GM08714 (cell line): ENCODE results near the gene ATRN.

Experiments used
- H3K4me3 ChIP-seq: fragments of 200-500 bp; sonication (Bioruptor generic); 2 replicates; pipeline ENCODE4 v1.5.1; 2014; ENCODE audit warnings: mild to moderate bottlenecking, low read length, inconsistent platforms
- ZNF274 ChIP-seq: IDR thresholded peaks from 2 replicates; pipeline ENCODE4 v1.6.1; 2012; ENCODE audit warnings: mild to moderate bottlenecking, low read depth, low read length

The ATRN gene

DNA sequence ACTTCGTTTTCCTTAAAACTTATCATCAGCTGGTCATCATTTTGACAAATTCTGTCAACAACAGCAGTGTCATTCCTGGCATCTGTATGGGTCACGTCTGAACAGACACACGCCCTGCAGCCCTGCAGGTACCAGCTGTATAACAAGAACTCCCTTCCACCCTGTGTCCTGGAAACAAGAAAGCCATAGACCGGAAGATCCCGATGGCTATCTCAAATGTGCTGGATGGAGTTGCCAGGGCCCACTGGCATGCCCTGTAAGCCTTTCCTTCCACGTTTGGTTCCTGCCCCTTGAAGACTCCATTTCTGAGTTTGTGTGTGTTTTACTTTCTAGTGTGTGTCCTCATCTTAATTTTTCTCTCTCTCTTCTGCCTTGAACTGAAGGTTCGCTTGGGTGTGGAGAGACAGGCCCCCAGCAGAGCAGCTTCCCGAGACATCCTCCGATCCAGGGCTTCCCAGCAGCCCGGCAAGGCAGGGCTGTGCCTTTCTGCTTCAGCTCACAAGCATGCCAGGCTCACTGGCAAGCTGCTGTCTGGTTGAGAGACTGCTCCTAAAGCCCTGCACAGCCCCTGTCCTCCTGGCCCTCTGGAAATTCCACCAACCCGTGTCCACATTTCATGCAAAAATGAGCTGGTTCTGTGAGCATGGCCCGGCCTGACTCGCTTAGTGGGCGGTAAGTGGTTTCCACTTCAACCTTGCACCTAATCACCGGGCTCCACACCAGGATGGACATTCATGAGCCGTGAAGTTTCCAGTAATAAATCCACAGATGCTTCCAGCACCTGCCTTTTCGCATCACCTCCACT is 183.7 kb downstream of the ATRN start:
- TF ChIP-seq ZNF274: no peak
- H3K4me3 ChIP-seq: no peak overlapping the region

DNA sequence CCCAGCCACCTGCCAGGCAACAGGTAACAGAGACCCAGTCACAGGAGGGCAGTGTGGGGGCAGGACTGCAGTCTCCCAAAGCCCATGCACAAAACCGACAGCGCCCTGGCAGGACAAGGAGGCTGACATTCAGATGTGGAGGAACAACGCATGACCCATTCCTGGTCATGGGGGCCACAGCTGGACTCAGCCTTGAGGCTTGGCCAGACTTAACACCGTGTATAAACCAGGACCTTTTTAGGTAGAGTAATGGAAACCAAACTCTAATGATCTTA is 184.2 kb downstream of the ATRN start:
- TF ChIP-seq ZNF274: no peak
- no peak overlapping the region for H3K4me3 ChIP-seq

DNA sequence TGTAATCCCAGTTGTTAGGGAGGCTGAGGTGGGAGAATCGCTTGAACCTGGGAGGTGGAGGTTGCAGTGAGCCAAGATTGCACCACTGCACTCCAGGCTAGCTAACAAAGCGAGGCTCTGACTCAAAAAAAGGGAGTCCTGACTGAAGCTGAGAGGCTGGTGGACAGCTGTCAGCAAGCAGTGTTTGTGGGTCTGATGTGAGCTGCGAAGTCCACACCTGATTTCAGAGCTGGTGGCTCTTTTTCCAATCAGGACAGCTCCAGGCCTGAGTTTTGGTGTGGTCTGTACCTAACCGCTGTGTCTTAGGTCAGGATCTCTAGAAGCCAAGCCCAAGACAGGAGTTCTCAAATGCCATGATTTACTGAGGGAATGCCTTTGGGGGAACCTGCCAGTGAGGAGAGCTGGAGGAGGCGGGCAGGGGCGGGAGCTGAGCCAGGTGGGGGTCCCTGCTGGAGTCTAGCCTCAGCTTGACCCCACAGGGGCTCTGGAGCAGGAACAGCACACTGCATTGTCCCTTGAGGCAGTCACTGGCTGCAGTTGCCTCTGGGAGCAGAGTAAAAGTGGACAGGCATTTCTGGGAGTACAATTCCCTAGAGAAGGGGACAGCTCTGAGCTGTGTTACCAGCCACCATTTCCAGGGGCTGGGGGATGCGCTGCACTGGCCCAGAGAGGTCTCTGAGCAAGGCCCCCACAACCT is 187.3 kb downstream of the ATRN start:
- H3K4me3 ChIP-seq: no peak overlapping the region

DNA sequence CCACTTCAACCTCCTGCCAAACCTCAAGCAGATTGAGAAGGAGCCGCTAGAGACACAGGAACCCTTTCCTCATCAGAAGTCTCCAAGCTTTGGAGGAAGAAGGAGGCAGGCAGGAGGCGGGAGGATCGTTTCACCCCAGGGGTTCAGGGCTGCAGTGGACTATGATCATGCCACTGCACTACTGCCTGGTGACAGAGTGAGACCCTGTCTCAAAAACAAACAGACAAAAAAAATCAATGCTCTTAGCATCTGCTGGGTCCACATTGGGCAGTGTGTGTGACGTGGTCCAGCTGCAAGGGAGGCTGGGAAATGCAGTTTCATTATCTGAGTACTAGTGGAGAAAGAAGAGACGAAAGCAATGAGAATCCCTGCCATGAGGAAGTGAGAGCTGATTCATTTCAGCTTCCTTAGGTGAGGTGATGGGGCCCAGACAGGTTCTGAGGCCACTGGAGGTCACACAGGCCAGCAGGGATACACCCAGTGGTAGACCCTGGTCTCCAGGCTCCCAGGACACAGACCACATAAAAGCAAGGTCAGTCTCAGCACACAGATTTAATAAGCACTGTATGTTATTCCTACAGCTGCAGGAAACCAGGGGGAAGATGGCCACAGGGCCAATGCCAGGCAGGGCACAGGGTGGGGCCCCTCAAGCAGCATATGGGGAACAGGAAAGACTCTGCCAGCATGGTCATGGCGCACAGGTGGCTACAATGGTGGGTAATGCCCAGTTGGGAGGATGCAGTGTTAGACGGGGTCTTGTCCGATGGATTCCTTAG is 188.1 kb downstream of the ATRN start:
- no peak overlapping the region for H3K4me3 ChIP-seq
- TF ChIP-seq ZNF274: no peak

More for the DNA sequence above, 187.3 kb downstream of the ATRN start:
- TF ChIP-seq ZNF274: no peak

DNA sequence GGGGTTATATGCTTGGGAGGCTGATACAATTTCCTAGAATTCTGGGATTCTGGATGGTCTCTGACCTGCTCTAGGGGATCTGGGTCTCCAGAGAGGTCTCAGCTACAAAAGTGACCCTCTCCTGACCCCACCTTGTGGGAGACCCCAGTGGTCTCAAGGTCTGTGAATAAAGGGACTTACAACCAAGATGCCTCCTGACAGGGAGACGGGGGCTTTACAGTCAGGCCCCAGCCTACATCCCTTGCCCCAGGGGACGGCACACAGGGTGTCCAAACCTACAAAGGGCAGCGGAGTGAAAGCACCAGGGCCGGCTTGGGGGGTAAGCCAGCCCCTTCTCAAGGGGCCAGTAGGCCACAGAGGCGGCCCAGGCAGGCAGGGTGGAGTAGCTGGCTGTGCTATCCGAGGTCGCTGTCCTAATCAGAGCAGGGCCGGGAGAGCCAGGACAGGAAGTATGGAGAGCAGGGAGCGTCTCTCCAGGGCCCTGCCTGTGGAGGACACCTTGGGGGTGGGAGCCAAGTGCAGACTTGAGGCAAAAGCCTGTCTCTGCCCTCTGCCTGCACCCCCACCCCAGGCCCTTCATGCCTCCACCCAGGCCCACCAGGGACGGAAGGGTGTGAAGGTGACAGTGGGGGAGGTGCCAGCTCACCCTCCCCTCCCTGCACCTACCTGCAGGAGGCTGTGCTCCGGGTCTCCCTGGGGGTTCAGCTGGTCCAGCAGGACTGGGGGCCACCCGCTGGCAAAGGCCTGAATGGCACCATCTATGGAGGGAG is 188.9 kb downstream of the ATRN start:
- TF ChIP-seq ZNF274: no peak
- H3K4me3 ChIP-seq: no peak overlapping the region

DNA sequence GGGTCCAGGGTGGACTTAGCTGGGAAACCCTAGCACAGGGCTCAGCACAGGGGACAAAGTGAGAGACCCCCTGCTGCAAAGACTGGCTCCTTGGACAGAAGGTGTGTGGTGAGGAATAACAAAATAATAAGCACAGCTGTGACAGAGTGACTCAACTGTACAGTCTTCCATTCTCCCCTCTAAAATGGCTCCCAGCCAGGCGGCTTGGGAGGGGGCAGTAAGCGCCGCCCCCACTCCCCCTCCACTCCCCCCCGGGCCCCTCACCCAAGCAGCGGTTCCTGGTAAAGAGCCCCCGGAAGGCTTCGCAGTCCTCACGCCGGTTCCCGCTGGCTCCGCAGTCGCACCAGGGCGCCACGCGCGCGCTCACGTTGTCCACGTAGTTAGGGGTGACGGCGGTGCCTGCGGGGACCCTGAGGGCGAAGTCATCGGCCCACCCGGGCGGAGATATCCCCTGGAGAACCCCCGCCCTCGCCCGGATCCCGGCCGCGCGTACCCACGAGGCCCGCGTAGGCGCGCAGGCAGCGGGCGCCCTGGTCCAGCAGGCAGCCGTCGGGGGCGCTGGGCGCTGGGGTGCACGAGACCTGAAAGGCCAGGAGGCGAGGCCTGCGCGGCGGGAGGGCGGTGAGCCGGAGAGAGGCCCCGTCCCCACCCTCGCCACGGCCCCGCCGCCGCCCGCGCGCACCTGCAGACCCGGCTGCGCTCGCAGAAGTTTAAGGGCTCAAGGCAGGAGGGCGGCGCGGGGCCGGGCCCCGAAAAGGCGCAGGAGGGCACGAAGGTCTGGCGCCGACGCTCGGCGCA is 189.6 kb downstream of the ATRN start:
- no peak for TF ChIP-seq ZNF274
- no peak overlapping the region for H3K4me3 ChIP-seq

DNA sequence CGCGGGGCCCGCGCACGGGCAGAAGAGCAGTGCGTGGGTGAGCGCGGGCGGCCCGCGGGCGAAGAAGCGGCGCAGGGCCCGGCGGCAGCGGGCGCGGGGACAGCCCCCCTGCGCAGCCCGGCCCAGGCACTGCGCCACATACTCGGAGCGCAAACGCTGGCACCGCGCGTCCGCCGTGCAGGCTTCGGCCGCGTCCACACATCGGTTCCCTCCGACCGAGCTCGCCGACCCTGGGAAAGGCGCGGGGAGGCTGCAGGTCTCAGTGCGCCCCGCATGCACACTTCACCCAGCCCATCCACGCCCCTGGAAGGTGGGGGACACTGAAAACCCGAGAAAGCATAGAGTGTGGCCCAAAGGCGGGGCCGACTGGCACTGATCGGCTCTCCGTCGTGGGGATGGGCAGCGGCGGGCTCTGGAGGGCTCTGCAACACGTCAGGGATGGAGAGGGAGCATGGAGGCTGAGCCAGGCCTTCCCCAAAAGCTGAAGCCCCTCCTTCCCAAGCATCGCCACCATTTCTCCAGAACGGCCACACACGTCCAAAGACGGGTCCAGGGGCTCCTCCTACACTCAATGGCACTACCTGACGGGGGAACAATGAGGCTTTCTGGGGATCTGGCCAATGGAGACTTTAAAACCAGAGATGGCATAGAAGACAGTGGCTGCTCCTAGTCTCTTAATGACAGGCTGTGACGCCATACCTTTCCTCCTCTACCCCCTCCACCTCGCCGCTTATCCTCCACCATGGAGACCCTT is 190.4 kb downstream of the ATRN start:
- H3K4me3 ChIP-seq: no peak overlapping the region

DNA sequence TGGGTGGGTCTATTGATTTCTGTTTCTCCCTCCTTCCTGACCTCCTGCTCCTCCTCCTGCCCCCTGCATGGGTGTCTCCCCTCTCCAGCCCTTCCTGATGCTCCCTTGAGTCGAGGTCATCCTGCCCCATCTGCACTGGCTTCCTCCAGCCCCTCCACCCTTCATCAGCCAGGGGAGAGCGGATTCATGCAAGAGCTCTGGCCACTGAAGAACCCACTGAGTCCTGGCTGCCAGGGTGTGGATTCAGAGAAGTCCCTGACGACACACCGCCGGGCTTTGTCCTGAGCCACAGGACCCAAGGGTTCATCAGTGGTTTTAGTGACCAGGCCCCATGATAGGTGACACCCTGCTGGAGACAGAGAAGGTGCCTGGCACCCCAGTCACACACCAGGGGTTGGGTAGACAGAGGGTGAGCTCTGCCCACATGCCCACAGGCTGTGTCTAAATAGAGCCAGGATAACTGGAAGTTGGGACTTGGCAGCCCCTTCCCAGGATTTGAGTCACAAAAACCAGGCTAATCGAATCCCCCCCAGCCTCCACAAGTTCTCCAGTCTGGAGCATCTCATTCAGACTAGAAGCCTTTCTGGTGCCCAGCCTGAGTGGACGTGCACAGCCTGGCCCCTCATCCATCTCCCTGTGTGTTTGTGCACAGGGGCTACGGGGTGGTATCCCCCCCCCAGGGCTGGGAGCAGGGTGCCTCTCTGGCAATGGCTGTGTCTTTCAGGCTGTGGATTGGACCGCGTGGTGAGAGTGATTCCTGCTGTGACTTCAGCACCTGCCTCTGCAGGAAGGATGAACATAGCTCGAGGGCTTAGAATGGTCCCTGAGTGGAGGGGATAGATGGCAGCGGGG is 191.2 kb downstream of the ATRN start:
- no peak for TF ChIP-seq ZNF274
- no peak overlapping the region for H3K4me3 ChIP-seq

More for the DNA sequence above, 190.4 kb downstream of the ATRN start:
- TF ChIP-seq ZNF274: no peak

DNA sequence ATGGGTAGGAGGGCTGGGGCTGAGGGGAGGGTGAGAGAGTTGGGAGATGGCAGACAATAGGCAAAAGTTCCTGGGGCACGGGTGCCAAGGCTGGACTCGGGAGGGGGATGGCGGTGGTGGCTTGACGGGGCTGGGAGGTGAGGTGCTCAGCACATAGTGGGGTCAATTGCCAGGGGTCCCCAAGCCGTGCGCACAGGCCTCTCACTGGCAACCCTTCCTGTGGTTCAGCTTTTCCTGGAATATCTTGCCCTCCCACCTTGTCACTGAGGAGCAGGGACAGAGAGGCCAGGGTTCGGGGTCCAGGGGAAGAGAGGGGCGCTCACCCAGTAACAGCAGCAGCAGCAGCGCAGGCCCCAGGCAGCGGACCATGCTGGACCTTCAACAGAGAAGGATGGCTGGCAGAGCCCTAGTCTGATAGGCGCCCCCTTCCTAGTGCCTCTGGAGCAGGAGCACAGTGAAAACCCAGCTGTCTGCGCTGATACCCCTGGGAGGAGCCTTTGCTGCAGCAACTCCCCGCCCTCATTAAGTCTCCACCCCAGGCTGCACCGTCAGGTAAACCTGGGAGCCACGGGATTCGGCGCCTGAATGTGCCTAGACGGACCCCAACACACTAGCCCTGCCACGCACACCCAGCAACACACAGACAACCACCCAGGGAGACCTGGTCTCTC is 192.3 kb downstream of the ATRN start, which contains the start of gene GFRA4:
TSS of gene GFRA4 (minus strand) at position 369 of the 671 bp plus-strand sequence. CDS start at position 369, 0 bp downstream.
- TF ChIP-seq ZNF274: no peak
- no peak within 1 kb of the TSS for H3K4me3 ChIP-seq

DNA sequence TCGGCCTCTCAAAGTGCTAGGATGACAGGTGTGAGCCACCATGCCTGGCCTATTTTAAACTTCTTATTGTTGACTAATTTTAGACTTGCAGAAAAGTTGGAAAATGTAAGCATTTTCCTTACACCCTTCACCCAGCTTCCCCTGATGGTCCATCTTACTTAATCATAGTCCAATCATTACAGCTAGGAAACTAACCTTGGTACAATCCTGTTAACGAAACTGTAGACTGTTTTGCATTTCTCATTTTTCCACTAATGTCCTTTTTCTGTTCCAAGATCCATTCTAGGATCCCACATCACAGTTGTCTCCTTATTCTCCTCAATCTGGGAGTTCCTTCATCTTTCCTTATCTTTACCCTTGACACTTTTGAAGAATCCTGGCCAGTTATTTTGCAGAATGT is 193.0 kb downstream of the ATRN start:
- TF ChIP-seq ZNF274: no peak
- H3K4me3 ChIP-seq: no peak overlapping the region

DNA sequence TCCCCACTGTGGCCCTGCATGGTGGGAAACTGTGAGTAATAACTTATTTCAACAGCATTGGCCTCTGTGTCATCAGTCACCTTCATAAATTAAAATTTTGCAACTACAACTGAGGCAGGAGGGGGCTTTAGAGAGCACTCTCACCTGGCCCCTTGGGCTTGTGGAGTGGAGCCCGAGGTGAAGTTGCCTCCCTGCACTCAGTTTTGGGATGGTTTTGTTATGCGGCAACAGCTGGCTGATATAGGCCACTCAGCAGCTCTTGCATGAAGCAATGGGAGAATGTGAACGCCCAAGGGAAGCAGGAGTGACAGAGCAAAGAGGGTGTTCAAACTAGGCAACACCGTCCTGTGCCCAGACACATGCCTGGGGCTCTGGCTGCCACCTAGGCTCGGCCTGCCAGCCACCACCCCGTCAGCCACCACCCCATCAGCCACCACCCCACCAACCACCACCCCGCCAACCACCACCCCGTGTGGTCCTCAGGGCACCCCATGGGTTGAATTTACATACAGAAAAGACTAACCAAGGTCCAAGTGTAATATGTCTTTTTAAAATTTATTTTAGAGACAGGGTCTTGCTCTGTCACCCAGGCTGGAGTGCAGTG is 196.7 kb downstream of the ATRN start:
- no peak for TF ChIP-seq ZNF274
- H3K4me3 ChIP-seq: no peak overlapping the region
